Fibroblast of skin of back (primary cell): ENCODE results near the gene EMX2.

Source experiments
- DNase-seq: peaks from one replicate; pipeline ENCODE4 v3.0.0-alpha.2; 2013

Gene EMX2

GRCh38 chr10:117544711-117545140 lies 2.2 kb downstream of the EMX2 start:
- peak; percentile 50 for DNase-seq

GRCh38 chr10:117545141-117546019 lies 2.8 kb downstream of the EMX2 start:
- peak; percentile 36 for DNase-seq

GRCh38 chr10:117546020-117546580 lies 3.6 kb downstream of the EMX2 start:
- DNase-seq = peak; percentile 46

GRCh38 chr10:117546581-117547015 lies 4.1 kb downstream of the EMX2 start:
- DNase-seq = no peak

- DNase-seq = no peak
These were observed 4.6 kb downstream of the EMX2 start for GRCh38 chr10:117547016-117547715.

GRCh38 chr10:117547716-117548668 lies 5.4 kb downstream of the EMX2 start:
- DNase-seq = no peak

- DNase-seq = no peak
These were observed 6.6 kb downstream of the EMX2 start for GRCh38 chr10:117549100-117549585.

- DNase-seq = no peak
These were observed 7.5 kb downstream of the EMX2 start for GRCh38 chr10:117550076-117550475.

- DNase-seq = no peak
These were observed 8.2 kb downstream of the EMX2 start for GRCh38 chr10:117550599-117551329.

- no peak for DNase-seq
These were observed 9.0 kb downstream of the EMX2 start for GRCh38 chr10:117551330-117552155.

- no peak for DNase-seq
These were observed 9.6 kb downstream of the EMX2 start for GRCh38 chr10:117552156-117552631.

- no peak for DNase-seq
These were observed 10.2 kb downstream of the EMX2 start for GRCh38 chr10:117552701-117553141.

- no peak for DNase-seq
These were observed 10.7 kb downstream of the EMX2 start for GRCh38 chr10:117553142-117553814.

- no peak for DNase-seq
These were observed 11.2 kb downstream of the EMX2 start for GRCh38 chr10:117553815-117554172.

- DNase-seq = no peak
These were observed 11.8 kb downstream of the EMX2 start for GRCh38 chr10:117554241-117554814.

GRCh38 chr10:117555017-117555416 lies 12.5 kb downstream of the EMX2 start:
- DNase-seq = no peak

- no peak for DNase-seq
These were observed 13.3 kb downstream of the EMX2 start for GRCh38 chr10:117555863-117556262.

GRCh38 chr10:117556356-117556755 lies 13.8 kb downstream of the EMX2 start:
- DNase-seq = no peak

- DNase-seq = no peak
These were observed 17.2 kb downstream of the EMX2 start for GRCh38 chr10:117559712-117560111.
